ENCODE data around the gene FNTB.

FNTB gene

GRCh38 chr14:64983439-64984310, 3.0 kb upstream of the FNTB start:
- DNase-seq: no peak

DNA sequence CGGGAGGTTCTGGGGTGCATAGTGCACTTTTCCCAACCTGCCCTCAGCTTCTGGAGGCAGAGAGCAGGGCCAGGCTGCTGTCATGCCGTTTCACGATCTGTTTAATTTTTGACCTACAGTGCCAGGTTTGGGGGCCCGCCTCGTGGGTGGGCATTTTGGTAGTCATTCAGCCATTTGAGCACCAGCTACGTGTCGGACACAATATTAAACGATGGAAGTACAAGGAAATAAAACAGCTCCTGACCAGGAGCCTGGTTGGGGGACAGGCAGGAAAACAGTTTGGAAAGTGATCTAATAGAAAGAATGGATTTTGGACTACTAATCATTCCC, 708 bp downstream of the FNTB start:
- no peak for DNase-seq

DNA sequence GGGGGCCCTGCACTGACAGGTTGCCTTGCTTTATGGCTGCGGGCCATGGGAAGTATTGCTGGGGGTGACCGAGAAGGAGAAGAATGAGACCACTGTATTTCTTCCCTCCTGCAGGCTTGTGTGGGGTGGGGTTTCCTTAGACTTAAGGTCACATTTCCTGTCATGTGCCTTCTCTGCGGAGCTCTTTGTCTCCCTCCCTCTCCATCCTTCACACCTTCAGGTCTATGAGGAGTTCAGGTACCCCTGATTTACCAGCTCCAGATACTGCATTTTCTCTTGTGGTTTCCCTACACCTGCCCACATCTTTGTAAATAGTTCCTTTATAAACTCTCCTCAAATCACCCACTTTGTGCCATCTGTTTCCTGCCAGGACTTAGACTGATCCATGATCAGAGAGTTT, 3.6 kb downstream of the FNTB start:
- no peak for DNase-seq

DNA sequence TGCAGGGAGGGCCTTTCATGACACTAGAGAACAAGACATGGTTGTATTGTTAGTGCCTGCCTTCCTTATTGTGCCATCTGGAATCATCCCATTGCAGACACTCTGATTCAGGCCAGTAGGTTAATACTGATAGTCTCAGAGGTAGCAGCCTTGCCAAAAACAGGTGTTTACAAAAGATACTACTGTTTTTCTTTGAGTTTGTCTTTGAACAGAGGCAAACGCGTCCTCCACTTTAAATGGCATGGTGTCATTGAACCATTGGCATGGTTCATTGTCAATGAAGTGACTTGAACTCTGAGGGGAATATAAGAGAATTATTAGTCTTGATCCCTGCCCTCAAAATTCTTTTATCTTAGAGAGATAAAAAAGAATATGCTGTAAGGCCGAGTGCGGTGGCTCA, 4.2 kb downstream of the FNTB start:
- DNase-seq: no peak

DNA sequence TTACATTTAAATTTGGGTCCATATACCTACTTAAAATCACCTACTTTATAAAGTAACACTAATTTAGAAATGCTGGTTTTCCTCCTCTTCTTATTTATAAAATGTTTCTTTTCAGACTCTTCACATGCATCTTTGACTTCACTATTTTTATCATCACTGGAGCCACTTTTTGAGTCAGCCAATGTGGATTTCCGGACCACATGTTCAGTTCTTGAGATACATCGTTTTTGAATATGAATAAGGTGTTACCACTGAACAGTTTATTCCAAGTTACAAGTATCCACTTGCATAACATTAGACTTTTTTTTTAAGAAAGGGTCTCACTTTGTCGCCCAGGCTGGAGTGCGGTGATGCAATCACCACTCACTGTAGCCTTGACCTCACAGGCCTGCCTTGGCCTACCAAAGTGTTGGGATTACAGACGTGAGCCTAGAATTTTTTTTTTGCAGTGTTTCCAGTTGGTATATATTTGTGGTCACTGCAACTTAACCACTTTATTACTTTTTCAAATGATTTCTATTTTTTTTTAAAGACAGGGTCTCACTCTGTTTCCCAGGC, 5.7 kb downstream of the FNTB start:
- DNase-seq: no peak

DNA sequence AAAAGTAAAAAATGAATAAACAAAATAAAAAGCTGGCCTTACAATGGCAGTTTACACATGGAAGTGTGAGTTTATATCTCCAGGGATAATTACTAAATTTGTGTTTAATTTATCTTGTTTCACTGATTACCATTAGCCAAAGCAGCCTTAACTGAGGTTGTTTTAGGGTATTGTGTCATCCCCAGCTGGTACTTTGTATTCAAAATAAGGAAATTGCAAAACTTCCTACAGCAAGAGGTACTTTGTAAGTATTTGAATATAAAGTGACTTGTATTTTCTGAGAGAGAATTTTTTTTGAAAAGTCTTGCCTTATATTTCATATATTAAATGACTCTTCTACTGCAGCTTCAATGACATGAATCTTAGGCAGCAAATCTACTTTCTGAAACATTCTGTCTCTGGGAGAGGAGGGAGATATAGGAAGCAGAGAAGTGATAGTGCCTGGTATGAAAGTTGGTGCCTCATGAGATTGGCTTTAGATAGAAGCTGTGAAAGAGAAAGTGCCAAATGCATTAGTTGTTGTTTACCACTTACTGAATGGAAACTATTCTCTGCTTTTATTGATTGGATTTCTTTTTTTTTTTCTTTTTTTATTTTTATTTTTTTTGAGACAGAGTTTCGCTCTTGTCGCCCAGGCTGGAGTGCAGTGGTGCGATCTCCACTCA, 6.7 kb downstream of the FNTB start:
- DNase-seq: no peak

- DNase-seq: no peak
Observed at GRCh38 chr14:64994540-64994939, 7.8 kb downstream of the FNTB start.

GRCh38 chr14:64995291-64995690, 8.6 kb downstream of the FNTB start:
- DNase-seq: no peak

- no peak for DNase-seq
Observed at GRCh38 chr14:64997108-64997794, 10.6 kb downstream of the FNTB start.

- DNase-seq: no peak
Observed at GRCh38 chr14:64998455-64998931, 11.8 kb downstream of the FNTB start.

DNA sequence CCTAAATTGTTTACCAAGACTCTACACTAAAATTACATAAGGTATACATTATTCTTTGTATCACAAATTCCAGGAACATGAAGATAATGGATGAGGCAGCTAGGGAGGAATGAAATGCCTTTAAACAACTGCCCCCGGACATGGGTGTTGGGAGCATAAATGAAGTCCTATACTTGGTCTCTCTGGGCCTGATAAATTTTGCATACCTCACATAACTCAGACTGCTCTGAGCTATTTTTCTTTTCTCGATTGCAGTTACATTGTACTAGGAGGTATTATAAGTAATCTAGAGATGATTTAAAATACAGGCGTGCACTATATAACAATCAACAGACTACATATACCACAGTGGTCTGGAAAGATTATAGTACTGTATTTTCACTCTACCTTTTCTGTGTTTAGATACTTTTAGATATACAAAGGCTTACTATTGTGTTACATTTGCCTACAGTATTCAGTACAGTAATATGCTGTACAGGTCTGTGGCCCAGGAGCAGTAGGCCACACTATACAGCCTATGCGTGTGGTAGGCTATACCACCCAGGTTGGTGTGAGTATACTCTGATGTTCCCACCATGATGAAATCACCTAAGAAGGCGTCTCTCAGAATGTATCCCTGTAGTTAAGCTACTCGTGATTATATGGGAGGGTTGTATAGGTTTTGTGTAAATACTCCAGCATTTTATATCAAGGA, 14.3 kb downstream of the FNTB start:
- DNase-seq: no peak

DNA sequence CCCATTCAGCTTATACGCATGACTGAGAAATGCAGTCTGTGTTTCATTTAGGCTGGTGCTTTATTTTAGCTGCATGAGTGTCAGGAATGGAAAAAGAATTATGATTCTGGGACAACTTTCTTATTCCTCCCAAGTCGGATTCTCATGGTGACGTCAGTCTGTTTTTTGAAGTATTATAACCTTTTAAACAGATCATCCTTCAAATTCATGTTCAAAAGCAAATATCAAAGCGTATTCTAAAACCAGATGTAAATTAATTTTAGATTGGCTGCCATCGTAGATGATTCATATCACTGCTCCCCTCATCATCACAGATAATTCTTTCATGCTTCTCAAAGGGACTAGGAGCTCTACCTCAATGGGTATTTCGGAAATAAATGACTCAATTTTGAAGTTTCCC, 15.0 kb downstream of the FNTB start:
- no peak for DNase-seq

DNA sequence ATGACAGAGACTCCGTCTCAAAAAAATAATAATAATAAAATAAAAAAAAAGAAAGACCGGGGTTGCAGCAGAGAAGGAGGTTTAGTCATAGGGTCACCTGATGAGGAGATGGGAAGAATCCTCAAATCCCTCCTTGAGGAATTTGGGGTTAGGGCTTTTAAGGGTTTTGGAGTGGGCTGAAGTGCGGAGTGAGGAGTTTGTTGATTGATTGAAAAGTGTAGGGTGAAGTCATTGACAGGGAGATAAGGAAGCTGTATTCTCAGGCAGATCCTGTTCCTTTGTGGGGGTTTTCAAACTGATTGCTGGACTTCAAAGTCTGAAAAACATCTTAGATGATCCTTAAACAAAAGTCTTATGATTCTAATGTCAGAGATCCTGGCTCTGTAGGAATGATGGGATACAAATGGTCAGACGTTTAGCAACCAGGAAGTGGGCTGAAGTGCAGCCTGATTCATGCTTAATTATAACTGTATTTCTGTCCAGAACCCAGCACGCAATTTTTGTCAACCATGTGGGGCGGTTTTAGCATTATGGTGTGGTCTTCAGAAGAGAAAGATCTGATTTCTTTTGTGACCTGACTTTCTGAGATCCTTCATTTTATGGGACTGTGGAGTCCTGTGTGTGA, 16.0 kb downstream of the FNTB start:
- no peak for DNase-seq

DNA sequence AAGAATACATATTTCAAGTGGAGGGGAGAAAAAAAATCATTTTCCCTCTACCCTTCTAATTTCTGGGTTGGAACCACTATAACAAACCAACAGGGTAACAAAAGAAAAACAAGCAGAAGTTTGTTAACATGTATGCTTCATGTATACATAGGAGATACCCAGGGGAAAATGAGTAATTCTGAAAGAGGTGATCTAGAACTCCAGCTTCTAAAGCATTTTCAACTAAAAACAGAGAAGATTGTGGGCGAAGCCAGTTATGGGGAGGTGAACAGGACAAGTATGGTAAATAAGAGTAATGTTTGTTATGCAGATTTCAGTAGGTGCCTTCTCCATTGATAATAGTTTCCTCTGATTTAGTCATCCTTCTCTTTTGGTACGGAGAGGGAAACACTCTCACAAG, 16.7 kb downstream of the FNTB start:
- DNase-seq: no peak

DNA sequence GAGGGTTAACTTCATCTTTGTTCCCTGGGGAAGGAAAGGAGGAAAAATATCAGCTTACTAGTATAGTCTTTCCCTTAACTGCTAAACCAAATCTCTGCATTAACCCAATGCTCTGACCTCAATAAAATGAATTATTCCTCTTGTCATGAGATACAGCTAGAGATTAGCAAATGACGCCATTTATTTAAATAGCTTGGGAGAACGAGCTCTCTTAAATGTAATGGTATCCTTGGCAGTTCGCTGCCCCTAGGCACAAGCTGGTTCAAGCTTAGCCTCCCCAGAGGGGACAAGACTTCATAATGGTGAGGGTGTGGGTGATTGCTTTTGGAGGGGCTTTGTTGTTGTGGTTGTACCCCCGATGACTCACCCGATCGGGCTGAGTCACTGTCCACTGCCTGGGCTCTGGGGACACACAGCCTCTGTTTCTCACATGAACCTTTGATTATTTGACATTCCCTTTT, 19.6 kb downstream of the FNTB start:
- DNase-seq: no peak

GRCh38 chr14:65007202-65007601, 20.5 kb downstream of the FNTB start:
- no peak for DNase-seq

GRCh38 chr14:65010211-65010931, 23.7 kb downstream of the FNTB start:
- DNase-seq: no peak

DNA sequence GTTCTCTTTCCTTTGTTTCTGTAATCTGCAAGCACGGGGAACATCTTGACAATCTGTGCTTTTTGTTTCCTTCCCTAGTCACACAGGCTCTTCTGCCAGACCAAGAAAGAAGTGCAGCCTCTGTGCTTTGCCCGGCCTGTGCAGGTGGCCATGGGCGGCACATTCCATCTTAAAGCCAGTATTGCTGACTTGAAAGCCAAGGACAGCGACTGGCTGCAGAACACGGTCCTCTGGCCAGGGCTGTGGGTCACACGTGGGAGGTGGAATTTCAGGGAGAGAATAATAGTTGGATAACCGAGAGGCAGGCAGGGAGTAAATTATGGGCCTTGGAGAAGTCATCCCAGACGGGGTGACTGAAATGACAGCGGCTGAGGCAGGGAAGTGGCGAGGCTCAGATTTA, 24.8 kb downstream of the FNTB start:
- no peak for DNase-seq

DNA sequence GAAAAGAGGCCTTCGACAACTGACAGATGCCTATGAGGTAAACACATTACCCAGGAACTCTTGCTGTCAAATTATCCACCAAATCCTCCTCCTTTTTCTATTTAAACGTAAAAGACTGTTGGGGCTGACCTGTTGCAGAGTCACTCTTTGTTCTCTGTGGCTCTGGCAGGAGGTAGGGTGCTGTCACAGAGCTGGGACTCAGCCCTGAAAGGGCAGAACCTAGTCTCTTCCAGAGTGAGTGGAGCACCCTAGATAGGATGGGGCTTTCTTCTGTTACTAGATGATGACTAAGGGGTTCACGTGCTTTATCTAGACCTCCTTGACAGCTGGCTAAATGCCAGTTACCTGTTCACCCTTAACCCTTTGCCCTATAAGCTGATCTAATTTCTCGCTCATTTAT, 25.7 kb downstream of the FNTB start:
- DNase-seq: no peak

- DNase-seq: no peak
Observed at GRCh38 chr14:65015391-65015790, 28.7 kb downstream of the FNTB start.

DNA sequence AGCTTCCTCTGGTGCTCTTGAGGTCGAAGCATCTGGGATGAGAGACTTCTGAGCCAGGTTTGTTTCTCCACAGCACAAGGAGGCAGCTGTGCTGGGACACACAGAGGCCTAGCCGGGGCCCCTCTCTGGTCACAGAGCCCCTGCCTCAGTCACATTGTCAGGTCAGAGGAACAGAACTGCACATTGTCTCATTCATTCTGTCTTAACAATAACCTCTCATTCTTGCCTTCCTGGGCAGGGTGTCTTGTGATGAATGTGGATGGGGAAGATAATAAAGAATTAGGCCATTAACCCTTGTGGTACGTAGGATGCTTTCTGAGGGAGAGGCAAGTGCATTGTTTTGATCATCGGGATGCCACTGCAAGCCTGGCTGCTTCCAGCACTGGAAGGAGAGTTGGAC, 29.8 kb downstream of the FNTB start:
- DNase-seq: no peak
